ENCODE data around the gene PSKH1. TPM values are rescaled to one million over a fixed set of nuclear protein-coding genes. Genes with fewer than 3 reads are reported as not detected.
"Not testable (repeated sequence)": the region's sequence is repeated elsewhere in the genome, so short reads cannot be mapped to it uniquely, and the experiment has no call there.

PSKH1 gene
- total RNA-seq, 2 experiments from 2014 or later = 11.4 to 13.3 TPM

GRCh38 chr16:67910158-67910557 is 17.1 kb downstream of the PSKH1 start:
- DNase-seq = peak in 1 of 14 experiments; percentile 19
- peaks cover 51% of the 10 kb centered on the region for H3K36me3 Mint-ChIP-seq (ENCODE audit: low read depth)
- POLR2A ChIA-PET = interaction anchor here (0.6 kb wide), 1 partner anchor 292 kb away, joined by 3 read pairs; no protein-coding TSS in a partner anchor

DNA sequence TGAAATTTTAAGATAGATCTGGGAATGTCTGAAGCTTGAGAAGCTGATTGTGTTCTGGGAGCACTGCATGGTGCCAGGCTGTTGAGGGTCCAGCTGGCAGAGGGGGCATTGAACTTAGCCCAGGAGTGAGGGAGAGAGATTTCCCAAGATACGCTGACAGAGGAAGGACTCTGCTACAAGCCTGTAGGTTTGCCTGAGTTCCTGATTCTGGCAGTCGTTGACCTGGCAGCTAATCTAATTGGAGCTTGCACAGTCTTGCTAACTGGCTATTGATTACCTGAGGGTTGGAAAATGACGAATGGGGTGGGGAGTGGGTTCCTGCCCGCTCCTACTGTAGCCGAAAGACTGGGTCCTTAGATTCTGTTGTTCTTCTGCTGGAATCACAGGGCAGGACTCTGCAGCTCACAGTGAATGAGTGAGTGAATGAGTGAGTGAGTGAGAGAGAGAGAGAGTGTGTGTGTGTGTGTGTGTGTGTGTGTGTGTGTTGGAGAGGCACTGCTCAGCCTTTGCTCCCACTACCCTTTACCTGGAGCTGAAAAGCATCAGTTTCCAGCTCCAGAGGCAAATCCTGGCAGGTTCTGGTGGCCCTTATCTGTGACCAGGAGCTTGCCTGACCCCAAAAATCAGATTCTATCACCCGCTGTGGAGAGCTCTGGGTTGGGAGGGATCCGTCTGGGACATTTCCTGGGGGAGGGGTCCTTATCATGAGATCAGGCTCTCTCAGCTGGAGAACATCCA is 21.9 kb downstream of the PSKH1 start:
- Histone ChIP-seq H3K4me1 (ENCODE audit: insufficient read depth, low read length) (peaks cover 11% of the 10 kb centered on the region), H3K27ac (ENCODE audit: low read depth in 1 of 2, low read length in 2 of 2) (no peak overlapping the region), H3K36me3 (ENCODE audit: insufficient read depth, low read length) (peaks cover 54% of the 10 kb centered on the region), H3K9me3 (ENCODE audit: control insufficient read depth in 1 of 2, insufficient read depth in 1 of 2, low read length in 2 of 2) (no peaks in the 10 kb centered on the region), H3K27me3 (ENCODE audit: control insufficient read depth in 1 of 2, insufficient read depth in 2 of 2, low read length in 2 of 2) (no peaks in the 10 kb centered on the region), H3K4me3 (ENCODE audit: low read length) (no peak overlapping the region)
- no peaks in the 10 kb centered on the region for H3K27me3 Mint-ChIP-seq
- intact Hi-C loops (cut with DNase I, micrococcal nuclease) = loop anchor here in 1 of 2 experiments (10.0 kb wide), 1 partner anchor 180 kb away; no protein-coding TSS in a partner anchor
- CTCF ChIA-PET = no interaction called here
- H3K36me3 Mint-ChIP-seq (ENCODE audit: low read depth) = peaks cover 52% of the 10 kb centered on the region
- ATAC-seq (ENCODE audit: poor library complexity) = no peak
- no peak overlapping the region for H3K27ac Mint-ChIP-seq
- peaks cover 20% of the 10 kb centered on the region for H3K4me1 Mint-ChIP-seq (ENCODE audit: low read depth)
- TF ChIP-seq, protein P1, sequence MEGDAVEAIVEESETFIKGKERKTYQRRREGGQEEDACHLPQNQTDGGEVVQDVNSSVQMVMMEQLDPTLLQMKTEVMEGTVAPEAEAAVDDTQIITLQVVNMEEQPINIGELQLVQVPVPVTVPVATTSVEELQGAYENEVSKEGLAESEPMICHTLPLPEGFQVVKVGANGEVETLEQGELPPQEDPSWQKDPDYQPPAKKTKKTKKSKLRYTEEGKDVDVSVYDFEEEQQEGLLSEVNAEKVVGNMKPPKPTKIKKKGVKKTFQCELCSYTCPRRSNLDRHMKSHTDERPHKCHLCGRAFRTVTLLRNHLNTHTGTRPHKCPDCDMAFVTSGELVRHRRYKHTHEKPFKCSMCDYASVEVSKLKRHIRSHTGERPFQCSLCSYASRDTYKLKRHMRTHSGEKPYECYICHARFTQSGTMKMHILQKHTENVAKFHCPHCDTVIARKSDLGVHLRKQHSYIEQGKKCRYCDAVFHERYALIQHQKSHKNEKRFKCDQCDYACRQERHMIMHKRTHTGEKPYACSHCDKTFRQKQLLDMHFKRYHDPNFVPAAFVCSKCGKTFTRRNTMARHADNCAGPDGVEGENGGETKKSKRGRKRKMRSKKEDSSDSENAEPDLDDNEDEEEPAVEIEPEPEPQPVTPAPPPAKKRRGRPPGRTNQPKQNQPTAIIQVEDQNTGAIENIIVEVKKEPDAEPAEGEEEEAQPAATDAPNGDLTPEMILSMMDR (IDR thresholded peaks at IDR 0.05) = no peak
- no peak overlapping the region for H3K4me3 Mint-ChIP-seq
- no peak for DNase-seq
- POLR2A ChIA-PET = no interaction called here
- H3K9me3 Mint-ChIP-seq = no peaks in the 10 kb centered on the region

More at GRCh38 chr16:67910158-67910557, 17.1 kb downstream of the PSKH1 start:
- Mint-ChIP-seq H3K27ac (no peak overlapping the region), H3K9me3 (no peaks in the 10 kb centered on the region), H3K4me1 (ENCODE audit: low read depth) (peaks cover 5% of the 10 kb centered on the region), H3K4me3 (no peak overlapping the region), H3K27me3 (no peaks in the 10 kb centered on the region)
- Histone ChIP-seq H3K4me3 (ENCODE audit: low read length) (no peak overlapping the region), H3K27me3 (ENCODE audit: control insufficient read depth in 1 of 2, insufficient read depth in 2 of 2, low read length in 2 of 2) (no peaks in the 10 kb centered on the region), H3K4me1 (ENCODE audit: insufficient read depth, low read length) (no peaks in the 10 kb centered on the region), H3K36me3 (ENCODE audit: insufficient read depth, low read length) (peaks cover 44% of the 10 kb centered on the region), H3K27ac (ENCODE audit: low read depth in 1 of 2, low read length in 2 of 2) (no peak overlapping the region), H3K9me3 (ENCODE audit: control insufficient read depth in 1 of 2, insufficient read depth in 1 of 2, low read length in 2 of 2) (no peaks in the 10 kb centered on the region)
- no peak for ATAC-seq (ENCODE audit: poor library complexity)
- CTCF ChIA-PET = no interaction called here
- TF ChIP-seq, protein P1 (IDR thresholded peaks at IDR 0.05) = no peak
- intact Hi-C loops (cut with DNase I, micrococcal nuclease) = loop anchor here in 1 of 2 experiments (10.0 kb wide), 1 partner anchor 175 kb away; no protein-coding TSS in a partner anchor

DNA sequence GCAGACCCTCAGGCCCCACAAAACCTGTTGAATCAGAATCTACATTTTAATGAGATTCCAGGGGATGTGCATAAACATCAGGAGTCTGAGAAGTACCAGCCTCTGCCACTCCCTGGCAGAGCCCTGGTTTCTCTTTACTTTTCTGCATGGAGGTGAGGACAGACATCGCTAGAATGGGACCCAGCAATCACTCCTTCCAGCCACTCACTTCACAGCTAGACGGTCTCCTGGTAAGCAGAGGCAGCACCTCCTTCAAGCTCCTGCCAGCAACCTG is 22.4 kb downstream of the PSKH1 start:
- DNase-seq; H3K4me3 Mint-ChIP-seq; POLR2A ChIA-PET; CTCF ChIA-PET; H3K9me3 ChIP-seq (ENCODE audit: control insufficient read depth in 1 of 2, insufficient read depth in 1 of 2, low read length in 2 of 2); H3K9me3 Mint-ChIP-seq; ATAC-seq (ENCODE audit: poor library complexity); H3K27me3 Mint-ChIP-seq; H3K27ac Mint-ChIP-seq; H3K4me3 ChIP-seq (ENCODE audit: low read length); H3K27ac ChIP-seq (ENCODE audit: low read depth in 1 of 2, low read length in 2 of 2); H3K27me3 ChIP-seq (ENCODE audit: control insufficient read depth in 1 of 2, insufficient read depth in 2 of 2, low read length in 2 of 2): not testable (repeated sequence)
- Mint-ChIP-seq H3K36me3 (ENCODE audit: low read depth) (peaks cover 49% of the 10 kb centered on the region), H3K4me1 (ENCODE audit: low read depth) (peaks cover 20% of the 10 kb centered on the region)
- peaks cover 11% of the 10 kb centered on the region for H3K4me1 ChIP-seq (ENCODE audit: insufficient read depth, low read length)
- H3K36me3 ChIP-seq (ENCODE audit: insufficient read depth, low read length) = peaks cover 52% of the 10 kb centered on the region
- intact Hi-C loops (cut with DNase I, micrococcal nuclease) = loop anchor here in 1 of 2 experiments (10.0 kb wide), 1 partner anchor 181 kb away; no protein-coding TSS in a partner anchor

All from CD4-positive, alpha-beta T cell (primary cell).